Keratinocyte (primary cell): ENCODE results near the gene DTNBP1.

Experiments used
- EZH2 ChIP-seq: IDR thresholded peaks from one replicate; pipeline ENCODE4 v1.6.1; 2012; ENCODE audit warnings: inconsistent platforms, mild to moderate bottlenecking, low read length, moderate library complexity
- TF ChIP-seq, protein P1 (sequence below), 3 experiments: IDR thresholded peaks in 1 of 3; conservative IDR thresholded peaks in 1 of 3; optimal IDR thresholded peaks in 1 of 3; 2 replicates in 2 of 3; 3 replicates in 1 of 3; pipeline versions ENCODE3 to v1.5.1; 2011; ENCODE audit warnings: low read length in 3 of 3, mild to moderate bottlenecking in 3 of 3, moderate library complexity in 2 of 3, control low read depth in 1 of 3, inconsistent platforms in 1 of 3; ENCODE audit not compliant: insufficient read depth in 2 of 3; ENCODE audit errors: extremely low read depth in 1 of 3

DNA sequence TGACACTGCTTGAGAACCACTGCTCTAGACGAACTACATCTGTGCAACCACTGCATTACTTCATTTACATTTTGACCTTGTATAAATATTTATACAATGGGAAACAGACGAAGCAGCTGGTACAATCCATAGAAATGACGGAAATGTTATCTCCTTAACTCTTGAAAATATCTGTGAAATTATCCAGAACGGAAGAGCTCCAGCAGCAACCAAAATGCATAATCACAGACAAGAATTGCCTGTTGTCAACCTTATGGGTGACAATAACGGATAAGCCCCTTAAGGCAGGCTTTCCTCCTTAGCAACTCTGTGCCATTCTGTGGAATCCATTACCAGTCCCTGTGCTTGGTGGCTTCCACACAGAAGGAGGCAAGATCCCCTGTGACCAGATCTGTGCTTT is 115.4 kb downstream of the DTNBP1 start:
- TF ChIP-seq, protein P1, sequence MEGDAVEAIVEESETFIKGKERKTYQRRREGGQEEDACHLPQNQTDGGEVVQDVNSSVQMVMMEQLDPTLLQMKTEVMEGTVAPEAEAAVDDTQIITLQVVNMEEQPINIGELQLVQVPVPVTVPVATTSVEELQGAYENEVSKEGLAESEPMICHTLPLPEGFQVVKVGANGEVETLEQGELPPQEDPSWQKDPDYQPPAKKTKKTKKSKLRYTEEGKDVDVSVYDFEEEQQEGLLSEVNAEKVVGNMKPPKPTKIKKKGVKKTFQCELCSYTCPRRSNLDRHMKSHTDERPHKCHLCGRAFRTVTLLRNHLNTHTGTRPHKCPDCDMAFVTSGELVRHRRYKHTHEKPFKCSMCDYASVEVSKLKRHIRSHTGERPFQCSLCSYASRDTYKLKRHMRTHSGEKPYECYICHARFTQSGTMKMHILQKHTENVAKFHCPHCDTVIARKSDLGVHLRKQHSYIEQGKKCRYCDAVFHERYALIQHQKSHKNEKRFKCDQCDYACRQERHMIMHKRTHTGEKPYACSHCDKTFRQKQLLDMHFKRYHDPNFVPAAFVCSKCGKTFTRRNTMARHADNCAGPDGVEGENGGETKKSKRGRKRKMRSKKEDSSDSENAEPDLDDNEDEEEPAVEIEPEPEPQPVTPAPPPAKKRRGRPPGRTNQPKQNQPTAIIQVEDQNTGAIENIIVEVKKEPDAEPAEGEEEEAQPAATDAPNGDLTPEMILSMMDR (optimal IDR thresholded peaks at IDR 0.05 in 1 of 3, IDR thresholded peaks at IDR 0.05 in 1 of 3, conservative IDR thresholded peaks at IDR 0.05 in 1 of 3; ENCODE audit: extremely low read depth in 1 of 3, insufficient read depth in 2 of 3, low read length in 3 of 3) = no peak
- TF ChIP-seq EZH2 = no peak
